Glomerular endothelial cell (primary cell): ENCODE measurements around the gene ACAA1. TPM values are rescaled to one million over a fixed set of nuclear protein-coding genes. Genes with fewer than 3 reads are reported as not detected.

Experiments
- DNase-seq: peaks from one replicate; pipeline ENCODE4 v3.0.0-alpha.2; 2011; ENCODE audit warnings: low read depth, low spot score; ENCODE audit errors: extremely low read depth
- total RNA-seq: library from RNA; depleted of rRNA; stranded (reverse); fragments of >200 nt; gene quantifications from 2 replicates; pipeline ENCODE4 v1.2.3, GENCODE V29; 2015

ACAA1 gene
- total RNA-seq, 1 donor from 2014 or later = 52.9 TPM

- no peak for DNase-seq
Measured at GRCh38 chr3:38154625-38155255, 17.8 kb upstream of the ACAA1 start.

- DNase-seq = no peak
Measured at GRCh38 chr3:38154033-38154494, 17.1 kb upstream of the ACAA1 start.

- DNase-seq = no peak
Measured at GRCh38 chr3:38153221-38153620, 16.3 kb upstream of the ACAA1 start.

GRCh38 chr3:38152609-38153008 lies 15.7 kb upstream of the ACAA1 start:
- DNase-seq = no peak

GRCh38 chr3:38151667-38152265 lies 14.8 kb upstream of the ACAA1 start:
- DNase-seq = no peak

- no peak for DNase-seq
Measured at GRCh38 chr3:38150780-38151528, 14.0 kb upstream of the ACAA1 start.

GRCh38 chr3:38149708-38150107 lies 12.8 kb upstream of the ACAA1 start:
- no peak for DNase-seq

GRCh38 chr3:38148311-38148882 lies 11.5 kb upstream of the ACAA1 start:
- no peak for DNase-seq

GRCh38 chr3:38147421-38147820 lies 10.5 kb upstream of the ACAA1 start:
- DNase-seq = no peak

GRCh38 chr3:38146504-38146903 lies 9.6 kb upstream of the ACAA1 start:
- no peak for DNase-seq

- no peak for DNase-seq
Measured at GRCh38 chr3:38143511-38143910, 6.6 kb upstream of the ACAA1 start.

- DNase-seq = no peak
Measured at GRCh38 chr3:38142959-38143358, 6.0 kb upstream of the ACAA1 start.

GRCh38 chr3:38141952-38142273 lies 5.0 kb upstream of the ACAA1 start:
- no peak for DNase-seq

- DNase-seq = no peak
Measured at GRCh38 chr3:38141173-38141951, 4.4 kb upstream of the ACAA1 start.

- DNase-seq = no peak
Measured at GRCh38 chr3:38140326-38141172, 3.6 kb upstream of the ACAA1 start.

- no peak for DNase-seq
Measured at GRCh38 chr3:38139652-38140051, 2.7 kb upstream of the ACAA1 start.

- no peak for DNase-seq
Measured at GRCh38 chr3:38139191-38139590, 2.3 kb upstream of the ACAA1 start.

- DNase-seq = no peak
Measured at GRCh38 chr3:38138349-38139190, 1.6 kb upstream of the ACAA1 start, which contains the start of gene MYD88. Gene MYD88, plus strand, starts transcription at chr3:38138661. Its CDS starts 40 bp downstream, at chr3:38138701.
